CD14-positive monocyte (primary cell): ENCODE measurements around the gene PODXL2. TPM values are rescaled to one million over a fixed set of nuclear protein-coding genes. Genes with fewer than 3 reads are reported as not detected.
"Not testable (repeated sequence)": the region's sequence is repeated elsewhere in the genome, so short reads cannot be mapped to it uniquely, and the experiment has no call there.

Experiments used
- DNase-seq, 3 donors: peaks; one replicate each; pipeline ENCODE4 v3.0.0-alpha.2; 2011 to 2022
- H2AFZ ChIP-seq: 2 replicates; pipeline ENCODE4 v1.6.0; 2012; ENCODE audit warnings: mild to moderate bottlenecking, low read depth, low read length, inconsistent platforms; ENCODE audit not compliant: insufficient read depth, poor library complexity, severe bottlenecking
- H3K27ac ChIP-seq, 2 donors: 1 replicate in 1 of 2; 2 replicates in 1 of 2; pipeline ENCODE4 v1.5.1; 2012 to 2013; ENCODE audit warnings: low read length in 2 of 2, control low read depth in 1 of 2, inconsistent platforms in 1 of 2, low read depth in 1 of 2, mild to moderate bottlenecking in 1 of 2
- H3K27me3 ChIP-seq, 2 donors: one replicate each; pipeline versions ENCODE4 v1.6.0 to v1.6.1; 2011 to 2013; ENCODE audit warnings: low read length in 2 of 2; ENCODE audit not compliant: control insufficient read depth in 2 of 2, insufficient read depth in 2 of 2
- H3K36me3 ChIP-seq, 2 donors: replicated peaks in 1 of 2; 1 replicate in 1 of 2; 2 replicates in 1 of 2; pipeline versions ENCODE4 v1.5.1 to v1.6.1; 2012 to 2013; ENCODE audit warnings: low read length in 2 of 2, control low read depth in 1 of 2, inconsistent platforms in 1 of 2, mild to moderate bottlenecking in 1 of 2; ENCODE audit not compliant: insufficient read depth in 2 of 2, control insufficient read depth in 1 of 2
- H3K4me1 ChIP-seq, 2 donors: 1 replicate in 1 of 2; 2 replicates in 1 of 2; pipeline versions ENCODE4 v1.5.1 to v1.6.1; 2012 to 2013; ENCODE audit warnings: low read length in 2 of 2, control low read depth in 1 of 2, inconsistent platforms in 1 of 2, mild to moderate bottlenecking in 1 of 2, moderate library complexity in 1 of 2; ENCODE audit not compliant: insufficient read depth in 2 of 2, control insufficient read depth in 1 of 2
- H3K4me2 ChIP-seq: replicated peaks from 2 replicates; pipeline ENCODE3; 2012; ENCODE audit warnings: low read length, moderate library complexity, mild to moderate bottlenecking; ENCODE audit not compliant: poor library complexity, severe bottlenecking; ENCODE audit errors: extremely low read depth
- H3K4me3 ChIP-seq, 3 experiments: fragments of 200-600 bp in 1 of 3; sonication (generic) in 1 of 3; replicated peaks in 1 of 3; 1 replicate in 2 of 3; 2 replicates in 1 of 3; pipeline ENCODE4 v1.5.1; 2011 to 2013; ENCODE audit warnings: low read length in 3 of 3, mild to moderate bottlenecking in 3 of 3, control low read depth in 2 of 3, low read depth in 2 of 3, inconsistent platforms in 1 of 3, moderate library complexity in 1 of 3
- H3K79me2 ChIP-seq: 2 replicates; pipeline ENCODE4 v1.6.0; 2012; ENCODE audit warnings: mild to moderate bottlenecking, control low read depth, inconsistent platforms, low read length, moderate library complexity; ENCODE audit not compliant: insufficient read depth
- H3K9ac ChIP-seq: 2 replicates; pipeline ENCODE4 v1.6.0; 2017; ENCODE audit warnings: low read length, mild to moderate bottlenecking; ENCODE audit not compliant: insufficient read depth, poor library complexity, severe bottlenecking
- H3K9me3 ChIP-seq, 2 donors: replicated peaks in 1 of 2; 1 replicate in 1 of 2; 2 replicates in 1 of 2; pipeline versions ENCODE4 v1.5.1 to v1.6.1; 2012 to 2013; ENCODE audit warnings: low read length in 2 of 2, control low read depth in 1 of 2; ENCODE audit not compliant: control insufficient read depth in 1 of 2, insufficient read depth in 1 of 2
- H4K20me1 ChIP-seq: 2 replicates; pipeline ENCODE4 v1.6.0; 2012; ENCODE audit warnings: mild to moderate bottlenecking, low read length, control low read depth, moderate library complexity; ENCODE audit not compliant: insufficient read depth
- H3K27ac Mint-ChIP-seq, 7 donors: one replicate each; pipeline ENCODE4 v1.8.0; 2020; ENCODE audit warnings: mild to moderate bottlenecking in 7 of 7, mixed read lengths in 7 of 7, moderate library complexity in 6 of 7, inconsistent platforms in 2 of 7
- H3K27me3 Mint-ChIP-seq, 3 donors: one replicate each; pipeline ENCODE4 v1.8.0; 2021 to 2022; ENCODE audit warnings: low read depth in 3 of 3, mild to moderate bottlenecking in 3 of 3, mixed read lengths in 3 of 3, moderate library complexity in 3 of 3, inconsistent platforms in 1 of 3
- H3K36me3 Mint-ChIP-seq, 2 donors: one replicate each; pipeline ENCODE4 v1.8.0; 2020; ENCODE audit warnings: mixed read lengths in 2 of 2, inconsistent platforms in 1 of 2, mild to moderate bottlenecking in 1 of 2
- H3K4me1 Mint-ChIP-seq: one replicate; pipeline ENCODE4 v1.8.0; 2020; ENCODE audit warnings: mild to moderate bottlenecking, mixed read lengths
- H3K4me3 Mint-ChIP-seq, 2 donors: one replicate each; pipeline ENCODE4 v1.8.0; 2020; ENCODE audit warnings: mild to moderate bottlenecking in 2 of 2, mixed read lengths in 2 of 2, moderate library complexity in 1 of 2
- H3K9me3 Mint-ChIP-seq, 7 donors: one replicate each; pipeline ENCODE4 v1.8.0; 2020 to 2022; ENCODE audit warnings: mixed read lengths in 7 of 7, mild to moderate bottlenecking in 6 of 7, moderate library complexity in 6 of 7, inconsistent platforms in 2 of 7
- WGBS: methylation state at CpG from one replicate; pipeline ENCODE4 v1.1.5; 2013; ENCODE audit warnings: missing lambda C conversion rate; ENCODE audit not compliant: insufficient coverage; 5-methylcytosine and 5-hydroxymethylcytosine counted together
- intact Hi-C, 2 donors: fragments of 100-400 bp; cut with micrococcal nuclease; formaldehyde crosslinking; loops; one replicate each; pipeline versions ENCODE4 v1.15.0 to v1.15.1; 2023
- polyA plus RNA-seq, 3 donors: library from polyadenylated mRNA; depleted of rRNA in 1 of 3; unstranded in 2 of 3; stranded (reverse) in 1 of 3; fragments of 300-500 nt in 2 of 3; fragments of >200 nt in 1 of 3; fragmentation: Illumina TruSeq in 2 of 3; gene quantifications; 1 replicate in 2 of 3; 2 replicates in 1 of 3; pipeline ENCODE4 v1.2.3, GENCODE V29; 2012 to 2021
- TF ChIP-seq, protein P1 (sequence below): fragments of 200-600 bp; IDR thresholded peaks from one replicate; pipeline ENCODE4 v1.8.0; 2022; ENCODE audit warnings: antibody characterized with exemption, mild to moderate bottlenecking

PODXL2 gene
- polyA plus RNA-seq, 3 donors: 0.33 to 0.64 (median 0.43) TPM

DNA sequence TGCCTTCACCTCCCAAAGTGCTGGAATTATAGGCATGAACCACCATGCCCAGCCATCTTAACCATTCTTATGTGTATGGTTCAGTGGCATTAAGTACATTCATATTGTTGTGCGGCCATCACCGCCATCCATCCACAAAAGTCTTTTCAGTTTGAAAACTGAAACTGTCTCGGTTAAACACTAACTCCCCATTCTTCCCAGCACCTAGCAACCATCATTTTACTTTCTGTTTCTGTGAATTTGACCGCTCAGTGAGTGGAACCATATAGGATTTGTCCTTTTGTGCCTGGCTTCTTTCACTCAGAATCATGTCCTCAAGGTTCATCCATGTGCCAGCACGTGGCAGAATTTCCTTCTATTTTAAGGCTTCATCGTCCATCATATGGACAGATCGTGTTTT lies 24.9 kb upstream of the PODXL2 start:
- Histone ChIP-seq H3K9ac (no peak overlapping the region), H3K4me2 (no peak overlapping the region)
- H3K36me3 Mint-ChIP-seq: peaks cover 42 to 55% of the 10 kb centered on the region in 2 donors

DNA sequence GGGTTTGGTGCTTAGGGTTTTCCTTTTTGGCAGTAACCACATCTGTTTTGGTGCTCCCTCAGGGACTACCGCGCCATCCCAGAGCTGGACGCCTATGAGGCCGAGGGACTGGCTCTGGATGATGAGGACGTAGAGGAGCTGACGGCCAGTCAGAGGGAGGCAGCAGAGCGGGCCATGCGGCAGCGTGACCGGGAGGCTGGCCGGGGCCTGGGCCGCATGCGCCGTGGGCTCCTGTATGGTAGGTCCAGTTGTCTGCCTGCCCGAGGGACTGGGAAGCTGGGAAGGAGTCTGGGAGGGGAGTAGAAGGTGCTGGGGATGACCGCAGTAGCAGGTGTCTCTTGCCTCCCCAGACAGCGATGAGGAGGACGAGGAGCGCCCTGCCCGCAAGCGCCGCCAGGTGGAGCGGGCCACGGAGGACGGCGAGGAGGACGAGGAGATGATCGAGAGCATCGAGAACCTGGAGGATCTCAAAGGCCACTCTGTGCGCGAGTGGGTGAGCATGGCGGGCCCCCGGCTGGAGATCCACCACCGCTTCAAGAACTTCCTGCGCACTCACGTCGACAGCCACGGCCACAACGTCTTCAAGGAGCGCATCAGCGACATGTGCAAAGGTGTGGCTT lies 24.3 kb upstream of the PODXL2 start:
- H3K36me3 ChIP-seq: peaks cover 0 to 46% of the 10 kb centered on the region in 2 donors
- no peak overlapping the region for H3K27ac Mint-ChIP-seq
- H3K4me1 Mint-ChIP-seq: peaks cover 22% of the 10 kb centered on the region
- no peak overlapping the region for H3K9ac ChIP-seq
- TF ChIP-seq, protein P1, sequence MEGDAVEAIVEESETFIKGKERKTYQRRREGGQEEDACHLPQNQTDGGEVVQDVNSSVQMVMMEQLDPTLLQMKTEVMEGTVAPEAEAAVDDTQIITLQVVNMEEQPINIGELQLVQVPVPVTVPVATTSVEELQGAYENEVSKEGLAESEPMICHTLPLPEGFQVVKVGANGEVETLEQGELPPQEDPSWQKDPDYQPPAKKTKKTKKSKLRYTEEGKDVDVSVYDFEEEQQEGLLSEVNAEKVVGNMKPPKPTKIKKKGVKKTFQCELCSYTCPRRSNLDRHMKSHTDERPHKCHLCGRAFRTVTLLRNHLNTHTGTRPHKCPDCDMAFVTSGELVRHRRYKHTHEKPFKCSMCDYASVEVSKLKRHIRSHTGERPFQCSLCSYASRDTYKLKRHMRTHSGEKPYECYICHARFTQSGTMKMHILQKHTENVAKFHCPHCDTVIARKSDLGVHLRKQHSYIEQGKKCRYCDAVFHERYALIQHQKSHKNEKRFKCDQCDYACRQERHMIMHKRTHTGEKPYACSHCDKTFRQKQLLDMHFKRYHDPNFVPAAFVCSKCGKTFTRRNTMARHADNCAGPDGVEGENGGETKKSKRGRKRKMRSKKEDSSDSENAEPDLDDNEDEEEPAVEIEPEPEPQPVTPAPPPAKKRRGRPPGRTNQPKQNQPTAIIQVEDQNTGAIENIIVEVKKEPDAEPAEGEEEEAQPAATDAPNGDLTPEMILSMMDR: no peak
- H3K4me3 ChIP-seq: no peak overlapping the region
- peaks cover 41% of the 10 kb centered on the region for H3K79me2 ChIP-seq
- no peak overlapping the region for H3K4me3 Mint-ChIP-seq
- H3K27ac ChIP-seq: peak overlapping the region in 1 of 2 donors; percentile 19
- intact Hi-C loops: loop anchor here in 1 of 2 donors (5.0 kb wide), 1 partner anchor 73 kb away; no protein-coding TSS in a partner anchor
- WGBS: 95% methylated on average over 41 of the region's 41 CpGs
- no peak for DNase-seq
- no peaks in the 10 kb centered on the region for H4K20me1 ChIP-seq
- H3K9me3 Mint-ChIP-seq: no peaks in the 10 kb centered on the region
- peaks cover 44 to 59% of the 10 kb centered on the region in 2 donors for H3K36me3 Mint-ChIP-seq
- no peaks in the 10 kb centered on the region for H3K9me3 ChIP-seq
- H3K4me2 ChIP-seq: no peak overlapping the region
- H3K4me1 ChIP-seq: peaks cover 6 to 8% of the 10 kb centered on the region in 2 donors
- H2AFZ ChIP-seq: no peak overlapping the region
- no peaks in the 10 kb centered on the region for H3K27me3 Mint-ChIP-seq
- no peaks in the 10 kb centered on the region for H3K27me3 ChIP-seq

More for the DNA sequence above, 24.9 kb upstream of the PODXL2 start:
- peak overlapping the region in 1 of 7 donors; percentile 26 for H3K27ac Mint-ChIP-seq
- H3K4me1 Mint-ChIP-seq: peaks cover 21% of the 10 kb centered on the region
- peaks cover 0 to 46% of the 10 kb centered on the region in 2 donors for H3K36me3 ChIP-seq
- H3K27me3 ChIP-seq: no peaks in the 10 kb centered on the region
- no peaks in the 10 kb centered on the region for H4K20me1 ChIP-seq
- H3K4me3 ChIP-seq: no peak overlapping the region
- no peak overlapping the region for H2AFZ ChIP-seq
- H3K4me3 Mint-ChIP-seq: no peak overlapping the region
- peaks cover 0 to 6% of the 10 kb centered on the region in 2 donors for H3K4me1 ChIP-seq
- DNase-seq: no peak
- intact Hi-C loops: loop anchor here in 1 of 2 donors (5.0 kb wide), 1 partner anchor 73 kb away; no protein-coding TSS in a partner anchor
- no peaks in the 10 kb centered on the region for H3K9me3 Mint-ChIP-seq
- H3K27me3 Mint-ChIP-seq: no peaks in the 10 kb centered on the region
- peaks cover 47% of the 10 kb centered on the region for H3K79me2 ChIP-seq
- peak overlapping the region in 1 of 2 donors; percentile 19 for H3K27ac ChIP-seq
- TF ChIP-seq, protein P1: no peak
- WGBS: 98% methylated on average over 6 of the region's 7 CpGs
- H3K9me3 ChIP-seq: no peaks in the 10 kb centered on the region

DNA sequence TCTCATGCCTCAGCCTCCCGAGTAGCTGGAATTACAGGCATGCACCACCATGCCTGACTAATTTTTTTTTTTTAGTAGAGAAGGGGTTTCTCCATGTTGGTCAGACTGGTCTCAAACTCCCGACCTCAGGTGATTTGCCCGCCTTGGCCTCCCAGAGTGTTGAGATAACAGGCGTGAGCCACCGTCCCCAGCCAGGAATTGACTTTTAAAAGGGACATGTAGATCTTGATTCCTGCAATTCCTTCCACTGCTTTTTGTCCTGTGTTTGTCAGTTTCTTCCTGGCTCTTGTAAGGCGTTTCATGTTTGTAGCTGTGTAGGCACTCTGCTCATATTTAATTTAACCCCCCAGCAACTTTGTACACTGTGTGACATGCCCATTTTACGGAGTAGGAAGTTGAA lies 23.4 kb upstream of the PODXL2 start:
- H3K36me3 Mint-ChIP-seq: peaks cover 44 to 61% of the 10 kb centered on the region in 2 donors
- H3K27me3 ChIP-seq, H4K20me1 ChIP-seq, H3K9me3 Mint-ChIP-seq, H3K4me1 ChIP-seq, H3K9me3 ChIP-seq, intact Hi-C loops, H3K4me2 ChIP-seq, H3K27ac ChIP-seq, DNase-seq, H3K4me3 Mint-ChIP-seq, H3K4me3 ChIP-seq, H3K27me3 Mint-ChIP-seq, H3K9ac ChIP-seq, H2AFZ ChIP-seq: not testable (repeated sequence)
- peaks cover 33% of the 10 kb centered on the region for H3K79me2 ChIP-seq
- H3K4me1 Mint-ChIP-seq: peaks cover 25% of the 10 kb centered on the region
- H3K27ac Mint-ChIP-seq: peak overlapping the region in 2 of 7 donors; percentile 16 to 39
- WGBS: 97% methylated on average over 4 of the region's 7 CpGs
- peaks cover 0 to 51% of the 10 kb centered on the region in 2 donors for H3K36me3 ChIP-seq
